GM12874 (cell line): ENCODE data around the gene ARL16.

Experiments used
- CTCF ChIP-seq: IDR thresholded peaks from 2 replicates; pipeline ENCODE4 v1.5.1; 2011; ENCODE audit warnings: low read depth, mild to moderate bottlenecking, control low read depth, low read length, moderate library complexity; ENCODE audit not compliant: insufficient read depth

The ARL16 gene

GRCh38 chr17:81683584-81684441 is at the start of gene ARL16, which contains the start of gene HGS:
TSS of gene ARL16 (minus strand) at chr17:81683797. CDS start at chr17:81683753, 44 bp downstream.
TSS of gene HGS (plus strand) at chr17:81684011. CDS start at chr17:81684067, 56 bp downstream.
- no peak for TF ChIP-seq CTCF

- no peak for TF ChIP-seq CTCF
Observed at GRCh38 chr17:81727324-81728031, 43.9 kb upstream of the ARL16 start.

- no peak for TF ChIP-seq CTCF
Observed at GRCh38 chr17:81726004-81726403, 42.4 kb upstream of the ARL16 start.

- TF ChIP-seq CTCF: no peak
Observed at GRCh38 chr17:81725439-81725838, 41.8 kb upstream of the ARL16 start.

GRCh38 chr17:81723651-81724209 is 40.1 kb upstream of the ARL16 start:
- no peak for TF ChIP-seq CTCF

- no peak for TF ChIP-seq CTCF
Observed at GRCh38 chr17:81722184-81723120, 38.9 kb upstream of the ARL16 start.
